ENCODE results near the gene TMUB1.

DNA sequence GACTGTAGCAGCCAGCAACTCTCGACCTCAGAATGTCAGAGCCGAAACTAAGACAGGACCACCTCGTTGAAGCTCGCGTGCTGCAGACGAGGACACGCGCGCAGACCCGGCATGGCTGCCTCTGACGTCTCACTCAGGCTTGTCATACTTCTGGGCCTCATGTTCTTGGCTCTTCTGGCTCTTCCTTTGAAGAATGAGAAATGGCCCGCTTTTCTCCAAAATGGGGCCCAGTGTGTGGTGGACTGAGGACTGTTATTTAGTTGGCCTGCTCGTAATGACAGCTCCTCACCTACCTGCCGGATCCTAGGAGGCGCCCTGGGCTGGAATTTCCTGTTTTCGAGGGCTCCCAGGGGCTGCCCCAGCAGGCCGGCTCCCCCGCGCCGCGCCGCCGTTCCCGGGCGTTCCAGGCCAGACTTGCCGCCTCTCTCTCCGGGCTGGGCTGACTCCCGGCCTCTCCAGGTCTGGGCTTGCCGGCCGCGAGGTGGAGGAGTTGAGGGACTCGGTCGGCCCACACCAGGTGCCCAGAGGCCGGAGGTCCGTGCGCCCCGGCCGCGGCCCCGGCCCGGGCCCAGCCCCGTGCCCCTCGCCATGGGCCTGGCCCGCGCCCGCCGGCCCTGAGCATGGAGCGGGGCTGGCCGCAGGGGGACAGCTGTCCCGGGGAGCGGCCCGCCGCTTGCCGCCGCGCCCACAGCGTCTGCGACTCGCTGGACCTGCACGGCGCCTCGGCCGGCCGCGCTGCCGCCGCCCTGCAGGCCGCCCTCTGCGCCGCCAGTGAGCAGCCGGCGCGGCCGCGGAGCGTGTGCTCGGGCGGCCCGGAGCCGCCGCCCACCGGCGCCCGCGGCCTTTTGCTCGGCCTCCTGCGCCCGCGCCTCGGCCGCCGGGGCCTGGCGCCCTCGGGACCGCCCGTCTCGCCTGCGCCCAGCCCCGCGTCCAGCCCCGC, 31.1 kb upstream of the TMUB1 start:
- TF ChIP-seq CTCF (conservative IDR thresholded peaks at IDR 0.05; ENCODE audit: low read length) (no peak), EZH2phosphoT487 (IDR thresholded peaks at IDR 0.05; ENCODE audit: borderline replicate concordance, low read depth, low read length) (no peak)

Measured in OCI-LY7 (cell line).